SK-N-SH treated with all-trans-retinoic acid at 6 μM for 48 hours (cell line): ENCODE data around the gene NPC1L1.

Experiments used
- ARNTL ChIP-seq: fragments of 450-650 bp; formaldehyde crosslinking; IDR thresholded peaks from 2 replicates; pipeline ENCODE4 v1.5.0; 2020; ENCODE audit warnings: low read depth, mild to moderate bottlenecking, moderate library complexity, borderline replicate concordance
- CREB5 ChIP-seq: fragments of 250-450 bp; sonication (Bioruptor Pico); IDR thresholded peaks from 2 replicates; pipeline ENCODE4 v1.5.1; 2020; ENCODE audit warnings: low read depth, mild to moderate bottlenecking, moderate library complexity
- CSRNP3 ChIP-seq: fragments of 250-450 bp; sonication (Bioruptor Pico); IDR thresholded peaks from 2 replicates; pipeline ENCODE4 v1.5.1; 2021; ENCODE audit warnings: mild to moderate bottlenecking, moderate library complexity
- ISL1 ChIP-seq: fragments of 250-450 bp; sonication (Bioruptor Pico); IDR thresholded peaks from 2 replicates; pipeline ENCODE4 v2.1.2; 2022; ENCODE audit warnings: mild to moderate bottlenecking, moderate library complexity
- PATZ1 ChIP-seq: fragments of 250-450 bp; sonication (Bioruptor Pico); IDR thresholded peaks from 2 replicates; pipeline ENCODE4 v1.8.0; 2020; ENCODE audit warnings: mild to moderate bottlenecking, moderate library complexity, borderline replicate concordance
- POU6F1 ChIP-seq: fragments of 250-450 bp; sonication (Bioruptor Pico); IDR thresholded peaks from 2 replicates; pipeline ENCODE4 v1.8.0; 2021; ENCODE audit warnings: low read depth, mild to moderate bottlenecking, moderate library complexity, borderline replicate concordance
- RARB ChIP-seq: fragments of 250-450 bp; sonication (Bioruptor Pico); IDR thresholded peaks from 2 replicates; pipeline ENCODE4 v1.8.0; 2021; ENCODE audit warnings: mild to moderate bottlenecking, moderate library complexity
- TCF4 ChIP-seq: fragments of 250-450 bp; sonication (Bioruptor Pico); IDR thresholded peaks from 2 replicates; pipeline ENCODE4 v1.8.0; 2021; ENCODE audit warnings: mild to moderate bottlenecking, moderate library complexity, borderline replicate concordance
- ZFP3 ChIP-seq: fragments of 250-450 bp; sonication (Bioruptor Pico); IDR thresholded peaks from 2 replicates; pipeline ENCODE4 v1.5.0; 2020; ENCODE audit warnings: mild to moderate bottlenecking, moderate library complexity
- ZFP30 ChIP-seq: fragments of 450-650 bp; formaldehyde crosslinking; IDR thresholded peaks from 2 replicates; pipeline ENCODE4 v1.5.0; 2022; ENCODE audit warnings: mild to moderate bottlenecking, moderate library complexity
- ZNF8 ChIP-seq: fragments of 450-650 bp; formaldehyde crosslinking; IDR thresholded peaks from 2 replicates; pipeline ENCODE4 v1.5.0; 2020; ENCODE audit warnings: mild to moderate bottlenecking, moderate library complexity

GRCh38 chr7:44531421-44532380, 9.4 kb downstream of the NPC1L1 start:
- TF ChIP-seq PATZ1 (CRISPR knock-in tag) (no peak), POU6F1 (CRISPR knock-in tag) (no peak), CSRNP3 (CRISPR knock-in tag) (no peak), ZFP30 (CRISPR knock-in tag) (no peak), ZFP3 (no peak), TCF4 (CRISPR knock-in tag) (no peak), RARB (CRISPR knock-in tag) (no peak), CREB5 (CRISPR knock-in tag) (no peak), ARNTL (CRISPR knock-in tag) (no peak), ISL1 (CRISPR knock-in tag) (no peak), ZNF8 (CRISPR knock-in tag) (no peak)
